ENCODE measurements around the gene FOXE1. TPM values are rescaled to one million over a fixed set of nuclear protein-coding genes. Genes with fewer than 3 reads are reported as not detected.

The FOXE1 gene
- total RNA-seq, 1 donor from 2014 or later = 1.1 TPM

DNA sequence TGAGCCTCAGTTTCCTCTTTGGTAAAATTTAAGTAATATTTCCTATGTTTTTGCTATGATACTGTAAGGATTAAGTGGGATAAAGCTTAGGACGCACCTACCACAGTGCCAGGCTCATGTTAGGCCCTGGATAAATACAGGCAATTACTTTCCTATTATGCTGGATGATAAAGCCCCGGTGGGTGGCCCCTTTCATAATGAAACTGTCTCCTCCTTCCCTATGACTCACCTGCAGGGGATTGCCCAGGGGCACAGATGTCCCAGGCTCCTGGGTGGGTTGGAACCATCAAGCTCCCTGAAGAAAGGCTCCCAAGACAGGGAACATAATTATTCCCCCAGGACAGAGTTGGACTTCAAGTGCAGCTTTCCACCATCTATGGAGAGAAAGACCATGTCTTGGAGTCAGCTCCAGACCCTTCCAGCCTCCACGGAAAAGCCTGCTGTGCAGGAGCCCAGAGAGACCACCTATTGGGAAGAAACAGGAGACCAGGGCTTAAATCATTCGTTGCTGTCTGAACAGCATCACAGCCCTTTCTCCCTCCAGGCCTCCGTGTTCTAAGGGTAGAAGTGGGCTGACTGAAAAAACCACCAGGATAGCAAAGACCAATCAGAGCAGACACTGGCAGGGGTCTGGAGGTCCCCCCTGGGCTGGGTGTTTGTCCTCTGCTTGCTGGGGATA is 43.2 kb upstream of the FOXE1 start:
- DNase-seq (ENCODE audit: low read depth) (peak; percentile 42), FAIRE-seq (no peak)
- no peaks in the 10 kb centered on the region for H3K36me3 ChIP-seq (ENCODE audit: control insufficient read depth, insufficient read depth, low read length)
- H3K27me3 ChIP-seq (ENCODE audit: control insufficient read depth, insufficient read depth, low read length) = no peaks in the 10 kb centered on the region
- no peak for TF ChIP-seq CTCF (IDR thresholded peaks at IDR 0.05; ENCODE audit: insufficient read depth, low read length, severe bottlenecking)
- H3K4me3 ChIP-seq (ENCODE audit: low read depth, low read length) = no peak overlapping the region

DNA sequence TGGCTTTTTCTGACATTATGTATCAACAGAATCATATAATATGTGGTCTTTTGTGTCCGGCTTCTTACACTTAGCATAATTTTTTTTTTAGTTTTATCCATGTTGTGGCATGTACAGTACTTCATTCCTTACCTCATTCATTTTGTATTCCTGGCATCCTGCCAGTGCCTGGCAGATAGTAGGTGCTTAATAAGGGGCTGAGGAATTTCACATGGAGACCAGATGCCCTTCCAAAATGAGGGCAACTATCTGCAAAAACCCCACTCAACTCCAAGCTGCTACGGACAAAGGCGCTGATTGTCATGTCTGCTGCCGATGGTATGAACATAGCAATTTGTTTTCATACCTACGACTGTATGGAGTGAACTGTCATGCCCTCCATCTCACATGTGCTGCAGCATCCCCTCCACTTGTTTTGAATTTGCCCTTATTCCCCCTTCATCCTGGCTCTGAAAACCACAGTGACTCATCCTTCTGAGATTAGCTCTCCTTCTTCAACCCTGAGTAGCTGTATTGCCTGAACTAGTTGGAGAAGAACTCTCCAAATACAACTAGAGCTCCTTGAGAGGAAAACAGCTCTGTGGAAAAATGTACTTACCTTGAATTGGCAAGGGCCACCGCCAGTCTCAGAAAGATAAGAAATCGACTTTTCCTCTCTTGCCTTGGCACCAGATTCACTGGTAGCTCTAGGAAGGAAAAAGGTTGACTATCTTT is 41.3 kb upstream of the FOXE1 start:
- H3K27me3 ChIP-seq (ENCODE audit: control insufficient read depth, insufficient read depth, low read length) = no peaks in the 10 kb centered on the region
- no peak for TF ChIP-seq CTCF (IDR thresholded peaks at IDR 0.05; ENCODE audit: insufficient read depth, low read length, severe bottlenecking)
- DNase-seq (ENCODE audit: low read depth) (peak; percentile 81), FAIRE-seq (no peak)
- no peak overlapping the region for H3K4me3 ChIP-seq (ENCODE audit: low read depth, low read length)
- H3K36me3 ChIP-seq (ENCODE audit: control insufficient read depth, insufficient read depth, low read length) = no peaks in the 10 kb centered on the region

DNA sequence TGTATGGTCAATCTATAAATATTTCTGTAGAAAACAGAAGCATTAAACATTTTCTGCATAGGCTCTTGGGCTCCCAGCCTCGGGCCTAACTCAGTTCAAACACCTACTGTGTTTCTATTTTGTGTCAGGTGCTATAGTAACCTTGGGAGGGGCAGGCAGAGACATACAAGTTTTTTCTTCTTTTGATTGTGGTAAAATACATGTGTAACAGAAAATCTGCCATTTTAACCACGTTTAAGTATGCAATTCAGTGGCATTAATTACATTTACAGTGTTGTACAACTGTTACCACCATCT is 40.8 kb upstream of the FOXE1 start:
- FAIRE-seq = no peak
- no peak overlapping the region for H3K4me3 ChIP-seq (ENCODE audit: low read depth, low read length)
- DNase-seq (ENCODE audit: low read depth) = no peak
- H3K36me3 ChIP-seq (ENCODE audit: control insufficient read depth, insufficient read depth, low read length) = no peaks in the 10 kb centered on the region
- TF ChIP-seq CTCF (IDR thresholded peaks at IDR 0.05; ENCODE audit: insufficient read depth, low read length, severe bottlenecking) = no peak
- no peaks in the 10 kb centered on the region for H3K27me3 ChIP-seq (ENCODE audit: control insufficient read depth, insufficient read depth, low read length)

- Histone ChIP-seq H3K36me3 (ENCODE audit: control insufficient read depth, insufficient read depth, low read length) (no peaks in the 10 kb centered on the region), H3K4me3 (ENCODE audit: low read depth, low read length) (no peak overlapping the region), H3K27me3 (ENCODE audit: control insufficient read depth, insufficient read depth, low read length) (no peaks in the 10 kb centered on the region)
- TF ChIP-seq CTCF (IDR thresholded peaks at IDR 0.05; ENCODE audit: insufficient read depth, low read length, severe bottlenecking) = no peak
- FAIRE-seq (no peak), DNase-seq (ENCODE audit: low read depth) (no peak)
Measured at GRCh38 chr9:97813072-97813471, 40.0 kb upstream of the FOXE1 start.

GRCh38 chr9:97819735-97820134 is 33.3 kb upstream of the FOXE1 start:
- H3K27me3 ChIP-seq (ENCODE audit: control insufficient read depth, insufficient read depth, low read length) = peaks cover 3% of the 10 kb centered on the region
- no peak for TF ChIP-seq CTCF (IDR thresholded peaks at IDR 0.05; ENCODE audit: insufficient read depth, low read length, severe bottlenecking)
- no peaks in the 10 kb centered on the region for H3K36me3 ChIP-seq (ENCODE audit: control insufficient read depth, insufficient read depth, low read length)
- DNase-seq (ENCODE audit: low read depth) (no peak), FAIRE-seq (peak; percentile 28)
- H3K4me3 ChIP-seq (ENCODE audit: low read depth, low read length) = no peak overlapping the region

Measured in bronchial epithelial cell (primary cell).